Measurements from ENCODE around the gene WDR19.

GRCh38 chr4:39181905-39182638, at the start of gene WDR19:
- TF ChIP-seq POLR2A (IDR thresholded peaks at IDR 0.05; ENCODE audit: low read depth, low read length) (peak; percentile 55), POLR2AphosphoS5 (IDR thresholded peaks at IDR 0.05; ENCODE audit: low read depth, low read length) (peak; percentile 40; the same call in 1 of the 2 replicates)
